Small intestine (tissue), 7 donors: ENCODE data around the gene MAP2K7. TPM values are rescaled to one million over a fixed set of nuclear protein-coding genes. Genes with fewer than 3 reads are reported as not detected.

Source experiments
- DNase-seq, 2 donors: peaks; one replicate each; pipeline versions ENCODE4 v3.0.0 to v3.0.0-alpha.2; 2013
- FAIRE-seq: peaks from 2 replicates; lab custom pipeline; 2012; peaks lifted over from hg19 to GRCh38; lab: Jason Lieb, UNC
- H3K27ac ChIP-seq, 3 donors: one replicate each; pipeline ENCODE4 v1.5.1; 2013; ENCODE audit warnings: low read length in 2 of 3, mild to moderate bottlenecking in 2 of 3, control low read depth in 1 of 3, inconsistent platforms in 1 of 3, low read depth in 1 of 3, moderate library complexity in 1 of 3
- H3K27me3 ChIP-seq, 3 donors: one replicate each; pipeline ENCODE4 v1.6.1; 2013; ENCODE audit warnings: low read length in 3 of 3, inconsistent platforms in 1 of 3; ENCODE audit not compliant: control insufficient read depth in 3 of 3, insufficient read depth in 3 of 3
- H3K36me3 ChIP-seq, 3 donors: one replicate each; pipeline ENCODE4 v1.6.1; 2013; ENCODE audit warnings: low read length in 3 of 3, inconsistent platforms in 1 of 3, low read depth in 1 of 3, mild to moderate bottlenecking in 1 of 3, moderate library complexity in 1 of 3; ENCODE audit not compliant: control insufficient read depth in 3 of 3, insufficient read depth in 2 of 3
- H3K4me1 ChIP-seq, 3 donors: one replicate each; pipeline ENCODE4 v1.6.1; 2013; ENCODE audit warnings: low read length in 2 of 3, inconsistent platforms in 1 of 3, low read depth in 1 of 3, mild to moderate bottlenecking in 1 of 3, moderate library complexity in 1 of 3; ENCODE audit not compliant: control insufficient read depth in 3 of 3, insufficient read depth in 2 of 3
- H3K4me3 ChIP-seq, 3 donors: one replicate each; pipeline ENCODE4 v1.5.1; 2013; ENCODE audit warnings: low read length in 3 of 3, control low read depth in 1 of 3, inconsistent platforms in 1 of 3, low read depth in 1 of 3, mild to moderate bottlenecking in 1 of 3, moderate library complexity in 1 of 3
- H3K9me3 ChIP-seq, 2 donors: one replicate each; pipeline ENCODE4 v1.6.1; 2013; ENCODE audit warnings: low read depth in 1 of 2, low read length in 1 of 2; ENCODE audit not compliant: control insufficient read depth in 2 of 2, insufficient read depth in 1 of 2
- WGBS, 3 donors: extraction: QIAGEN DNeasy Blood & Tissue Kit; methylation state at CpG; one replicate each; pipeline ENCODE4 v1.1.7; 2013; 5-methylcytosine and 5-hydroxymethylcytosine counted together
- polyA plus RNA-seq, 4 donors: library from polyadenylated mRNA; stranded (reverse) in 3 of 4; unstranded in 1 of 4; fragments of 200-250 nt in 3 of 4; fragments of 120-200 nt in 1 of 4; gene quantifications; one replicate each; pipeline versions ENCODE4 v1.2.1 to v1.2.3, GENCODE V29; 2013
- donor health status: healthy with polysubstance abuse.
- donor health status: control.
- donor health status: control.
- donor health status: Bipolar disorder and iron deficiency.
- donor health status: healthy.

The MAP2K7 gene
- polyA plus RNA-seq, 4 donors: 17.3 to 27.5 (median 21.6) TPM

DNA sequence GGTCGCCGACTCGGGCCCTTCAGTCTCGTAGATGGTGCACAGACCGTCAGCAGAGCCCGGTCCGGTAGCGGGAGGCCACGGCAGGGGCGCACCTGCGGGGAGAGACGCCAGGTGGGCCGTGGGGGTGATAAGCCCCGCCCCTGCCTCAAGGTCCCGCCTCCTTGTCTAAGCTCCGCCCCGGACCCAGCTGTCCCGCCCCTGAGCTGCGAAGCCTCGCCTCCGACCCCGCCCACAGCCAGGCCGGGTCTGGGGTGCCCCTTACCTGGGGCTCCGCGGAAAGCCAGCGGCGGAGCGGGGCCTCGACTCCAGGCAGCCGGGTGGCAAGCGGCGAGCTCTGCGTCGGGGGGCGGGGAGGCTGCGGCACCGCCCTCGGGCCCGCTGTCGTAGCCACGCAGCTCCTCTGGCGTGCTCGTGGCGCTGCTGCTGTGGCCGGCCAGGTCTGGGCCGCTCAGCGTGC is 34.2 kb upstream of the MAP2K7 start:
- H3K9me3 ChIP-seq: peaks cover 0 to 2% of the 10 kb centered on the region in 2 donors
- DNase-seq: peak; percentile 67 to 87
- peak overlapping the region; percentile 21 to 34 (median 29) for H3K4me3 ChIP-seq
- peaks cover 8 to 56% (median 13%) of the 10 kb centered on the region in 3 donors for H3K27me3 ChIP-seq
- H3K27ac ChIP-seq: peak overlapping the region in 2 of 3 donors; percentile 61 to 84
- no peak for FAIRE-seq
- no peaks in the 10 kb centered on the region for H3K36me3 ChIP-seq
- H3K4me1 ChIP-seq: peaks cover 0 to 19% (median 3%) of the 10 kb centered on the region in 3 donors
- 4 to 7% (median 4%) methylated on average over 21 to 47 of the region's 47 CpGs for WGBS, 3 donors

GRCh38 chr19:7869910-7870511 is 33.7 kb upstream of the MAP2K7 start:
- peaks cover 7 to 56% (median 17%) of the 10 kb centered on the region in 3 donors for H3K27me3 ChIP-seq
- FAIRE-seq (no peak), DNase-seq (peak in 1 of 2 donors; percentile 46)
- H3K27ac ChIP-seq: peak overlapping the region in 1 of 3 donors; percentile 84
- WGBS, 3 donors: 21 to 28% (median 26%) methylated on average over 12 to 30 of the region's 30 CpGs
- peaks cover 0 to 23% (median 3%) of the 10 kb centered on the region in 3 donors for H3K4me1 ChIP-seq
- H3K9me3 ChIP-seq: peaks cover 0 to 2% of the 10 kb centered on the region in 2 donors
- peak overlapping the region in 1 of 3 donors; percentile 34 for H3K4me3 ChIP-seq
- no peaks in the 10 kb centered on the region for H3K36me3 ChIP-seq

- DNase-seq (peak; percentile 33 to 55), FAIRE-seq (no peak)
- no peak overlapping the region for H3K4me3 ChIP-seq
- peaks cover 0 to 23% (median 3%) of the 10 kb centered on the region in 3 donors for H3K4me1 ChIP-seq
- WGBS, 3 donors: 40 to 60% (median 42%) methylated on average over 11 of the region's 11 CpGs
- H3K9me3 ChIP-seq: peaks cover 0 to 2% of the 10 kb centered on the region in 2 donors
- peaks cover 7 to 53% (median 12%) of the 10 kb centered on the region in 3 donors for H3K27me3 ChIP-seq
- no peaks in the 10 kb centered on the region for H3K36me3 ChIP-seq
- H3K27ac ChIP-seq: peak overlapping the region in 1 of 3 donors; percentile 48
Measured at GRCh38 chr19:7870571-7871436, 32.9 kb upstream of the MAP2K7 start.

GRCh38 chr19:7871437-7872305 is 32.0 kb upstream of the MAP2K7 start:
- no peak for FAIRE-seq
- H3K4me1 ChIP-seq: peaks cover 0 to 23% (median 3%) of the 10 kb centered on the region in 3 donors
- peak overlapping the region in 2 of 3 donors; percentile 38 to 48 for H3K27ac ChIP-seq
- H3K27me3 ChIP-seq: peaks cover 7 to 52% (median 12%) of the 10 kb centered on the region in 3 donors
- peak; percentile 76 to 84 for DNase-seq
- WGBS, 3 donors: 4 to 10% (median 10%) methylated on average over 23 to 33 of the region's 33 CpGs
- no peaks in the 10 kb centered on the region for H3K36me3 ChIP-seq
- peak overlapping the region in 1 of 3 donors; percentile 22 for H3K4me3 ChIP-seq
- peaks cover 0 to 2% of the 10 kb centered on the region in 2 donors for H3K9me3 ChIP-seq

DNA sequence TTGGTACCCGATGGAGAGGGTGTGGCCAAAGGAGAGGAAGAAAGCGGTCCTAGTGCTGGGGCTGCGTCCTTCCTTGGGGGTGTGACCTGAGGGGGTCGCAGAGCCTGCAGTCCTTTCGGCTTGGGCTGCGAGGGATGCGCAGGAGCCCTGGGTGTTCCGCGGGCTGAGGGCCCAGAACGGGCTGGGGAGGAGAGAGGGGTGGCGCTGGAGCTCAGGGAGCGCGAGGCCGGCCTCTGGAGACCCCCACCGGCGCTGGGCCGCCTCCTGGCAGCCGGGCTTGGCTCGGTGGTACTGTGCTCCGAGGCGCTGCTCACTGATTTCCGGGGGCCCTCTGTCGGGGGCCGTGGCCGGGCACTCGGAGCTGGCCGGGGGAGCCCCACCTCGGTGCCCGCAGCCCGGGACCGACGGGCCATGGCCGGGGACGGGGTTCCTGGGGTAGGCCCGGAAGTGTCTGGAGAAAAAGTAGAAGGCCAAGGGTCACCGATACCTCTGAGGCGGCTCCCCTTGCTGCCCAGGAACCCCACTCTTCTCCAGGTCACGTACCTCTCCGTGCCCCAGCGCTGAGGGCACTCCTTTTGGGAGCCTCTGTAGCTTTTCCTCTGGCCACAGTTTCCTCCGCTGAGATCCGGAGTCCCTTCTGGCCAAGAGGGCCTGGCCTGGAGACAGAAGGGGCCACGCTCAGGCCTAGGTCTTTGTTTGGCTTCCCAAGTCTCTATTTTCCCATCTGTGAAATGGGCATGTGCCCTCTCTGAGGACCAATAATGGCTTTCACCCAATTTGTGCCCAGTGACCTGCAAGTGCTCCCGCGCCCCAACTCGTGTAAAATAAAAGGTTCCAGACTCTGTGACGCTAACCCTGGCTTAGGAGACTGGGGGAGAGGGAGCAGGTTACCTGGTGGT is 31.1 kb upstream of the MAP2K7 start:
- Histone ChIP-seq H3K36me3 (no peaks in the 10 kb centered on the region), H3K4me1 (peaks cover 0 to 23% (median 3%) of the 10 kb centered on the region in 3 donors), H3K9me3 (peaks cover 0 to 2% of the 10 kb centered on the region in 2 donors), H3K27ac (no peak overlapping the region), H3K27me3 (peaks cover 7 to 43% (median 12%) of the 10 kb centered on the region in 3 donors), H3K4me3 (no peak overlapping the region)
- FAIRE-seq: no peak
- no peak for DNase-seq
- 49 to 67% (median 55%) methylated on average over 39 to 47 of the region's 47 CpGs for WGBS, 3 donors

DNA sequence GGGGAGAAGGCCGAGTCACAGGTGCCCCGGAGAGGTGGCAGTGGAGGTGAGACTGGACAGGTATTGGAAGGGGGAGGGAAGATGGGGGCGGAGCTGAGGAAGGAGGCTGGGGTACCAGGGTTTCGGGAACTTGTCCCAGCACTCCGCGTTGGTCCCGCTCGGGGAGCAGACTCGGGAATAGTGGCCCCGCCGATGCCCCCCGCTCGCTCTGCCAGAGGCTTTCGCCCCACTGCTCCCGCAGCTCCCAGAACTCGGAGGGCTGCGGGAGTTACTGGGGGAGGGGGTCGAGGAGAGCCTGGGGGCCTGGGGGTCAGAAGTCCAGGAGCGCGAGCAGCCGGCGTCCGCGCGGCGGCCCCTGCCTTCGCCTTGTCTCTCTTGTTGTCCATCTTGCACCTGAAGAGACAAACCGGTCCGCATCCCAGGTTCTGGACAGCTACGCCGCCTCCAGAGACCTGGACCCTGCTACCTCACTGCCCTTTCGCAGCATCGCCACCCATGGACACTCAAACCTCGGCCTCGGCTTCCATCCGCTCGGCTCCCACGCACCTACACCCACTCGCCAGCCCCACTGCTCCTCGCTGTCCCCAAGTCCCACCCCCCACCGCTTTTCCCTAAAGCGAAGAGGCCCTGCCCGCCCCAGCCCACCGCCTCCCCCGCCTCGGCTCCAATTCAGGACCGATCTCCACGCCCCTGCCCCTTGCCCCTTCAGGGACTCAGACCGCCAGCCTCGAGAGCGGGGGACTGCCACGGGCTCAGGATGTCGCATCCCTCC is 30.2 kb upstream of the MAP2K7 start:
- peaks cover 0 to 2% of the 10 kb centered on the region in 2 donors for H3K9me3 ChIP-seq
- H3K27ac ChIP-seq: no peak overlapping the region
- FAIRE-seq (no peak), DNase-seq (no peak)
- H3K4me3 ChIP-seq: no peak overlapping the region
- 12 to 18% (median 14%) methylated on average over 48 to 53 of the region's 53 CpGs for WGBS, 3 donors
- H3K36me3 ChIP-seq: no peaks in the 10 kb centered on the region
- peaks cover 7 to 39% (median 12%) of the 10 kb centered on the region in 3 donors for H3K27me3 ChIP-seq
- peaks cover 0 to 20% (median under 1%) of the 10 kb centered on the region in 3 donors for H3K4me1 ChIP-seq
